Nephron progenitor cell (in vitro differentiated cells): ENCODE results near the gene AWAT2.

Source experiments
- DNase-seq: peaks from one replicate; pipeline ENCODE4 v3.0.0; 2021
- H3K27ac Mint-ChIP-seq: 2 replicates; pipeline ENCODE4 v1.8.0; 2021; ENCODE audit warnings: mild to moderate bottlenecking, moderate library complexity, mixed read lengths
- H3K27me3 Mint-ChIP-seq: 2 replicates; pipeline ENCODE4 v1.8.0; 2021; ENCODE audit warnings: mild to moderate bottlenecking, low read depth, mixed read lengths; ENCODE audit not compliant: poor library complexity
- H3K36me3 Mint-ChIP-seq: 2 replicates; pipeline ENCODE4 v1.8.0; 2021; ENCODE audit warnings: low read depth, mixed read lengths
- H3K4me1 Mint-ChIP-seq: 2 replicates; pipeline ENCODE4 v1.8.0; 2021; ENCODE audit warnings: mixed read lengths
- H3K4me3 Mint-ChIP-seq: 2 replicates; pipeline ENCODE4 v1.8.0; 2021; ENCODE audit warnings: mild to moderate bottlenecking, moderate library complexity, mixed read lengths
- H3K9me3 Mint-ChIP-seq: 2 replicates; pipeline ENCODE4 v1.8.0; 2021; ENCODE audit warnings: mild to moderate bottlenecking, moderate library complexity, mixed read lengths
- CTCF ChIP-seq: fragments of 200-600 bp; sonication (generic); IDR thresholded peaks from 2 replicates; pipeline ENCODE4 v1.5.0; 2021; ENCODE audit warnings: antibody characterized with exemption

AWAT2 gene

DNA sequence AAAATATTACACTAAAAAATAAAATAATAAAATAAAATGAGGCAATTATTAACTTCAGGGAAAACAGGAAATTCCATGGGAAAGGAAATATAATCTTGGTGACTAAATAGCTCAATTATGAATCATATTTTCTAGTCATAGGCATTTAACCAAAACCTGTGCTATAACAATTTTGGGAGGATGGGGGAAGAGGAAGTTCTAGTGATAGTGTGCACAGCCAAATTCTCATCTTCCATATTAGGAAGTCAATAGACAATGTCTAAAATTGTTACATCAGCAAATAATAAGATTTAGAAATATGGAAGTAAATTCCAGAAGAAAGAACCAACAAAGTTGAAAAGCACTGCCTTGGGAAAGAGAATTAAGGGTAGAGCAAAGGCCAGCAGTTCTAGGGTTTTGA is 2.8 kb downstream of the AWAT2 start:
- Mint-ChIP-seq H3K27me3 (no peaks in the 10 kb centered on the region), H3K4me3 (no peak overlapping the region), H3K4me1 (no peaks in the 10 kb centered on the region), H3K9me3 (peaks cover 44% of the 10 kb centered on the region), H3K27ac (no peak overlapping the region), H3K36me3 (no peaks in the 10 kb centered on the region)
- TF ChIP-seq CTCF, result no peak
- no peak for DNase-seq

DNA sequence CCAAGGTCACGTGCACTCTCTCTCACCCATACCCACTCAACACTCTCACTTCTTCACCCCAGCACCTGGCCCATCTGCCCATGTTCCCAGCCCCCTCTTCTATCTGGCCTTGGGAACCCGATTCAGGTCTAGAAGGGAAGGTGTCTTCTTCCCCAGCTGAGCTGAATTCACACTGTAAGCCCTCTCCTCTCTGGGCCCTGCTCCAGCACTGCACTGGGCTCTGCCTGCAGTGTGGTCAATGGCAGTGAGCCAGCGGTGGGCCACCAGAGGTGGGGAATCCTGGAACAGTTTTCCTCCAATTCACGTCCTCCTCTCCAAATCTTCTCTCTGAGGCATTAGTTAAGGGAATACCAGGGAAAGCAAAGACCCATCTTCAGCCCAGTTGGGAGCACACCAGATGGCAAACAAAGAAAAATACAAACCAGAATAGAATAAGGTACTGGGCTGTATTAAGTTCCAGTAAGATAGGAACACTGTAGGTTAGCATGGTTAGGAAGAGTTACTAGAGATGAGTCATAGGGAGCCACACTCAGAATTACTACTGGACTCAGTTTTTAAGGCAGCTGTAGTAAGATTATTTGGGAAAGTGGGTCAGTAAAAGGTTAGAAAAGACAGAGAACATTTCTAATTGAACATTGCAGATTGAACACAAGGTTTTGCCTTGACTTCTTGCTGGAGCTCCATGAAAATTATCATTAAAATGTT is 5.0 kb downstream of the AWAT2 start:
- H3K4me3 Mint-ChIP-seq, result no peak overlapping the region
- no peaks in the 10 kb centered on the region for H3K36me3 Mint-ChIP-seq
- H3K9me3 Mint-ChIP-seq, result peaks cover 47% of the 10 kb centered on the region
- no peak for DNase-seq
- H3K27me3 Mint-ChIP-seq, result no peaks in the 10 kb centered on the region
- no peak overlapping the region for H3K27ac Mint-ChIP-seq
- TF ChIP-seq CTCF, result no peak
- H3K4me1 Mint-ChIP-seq, result no peaks in the 10 kb centered on the region

DNA sequence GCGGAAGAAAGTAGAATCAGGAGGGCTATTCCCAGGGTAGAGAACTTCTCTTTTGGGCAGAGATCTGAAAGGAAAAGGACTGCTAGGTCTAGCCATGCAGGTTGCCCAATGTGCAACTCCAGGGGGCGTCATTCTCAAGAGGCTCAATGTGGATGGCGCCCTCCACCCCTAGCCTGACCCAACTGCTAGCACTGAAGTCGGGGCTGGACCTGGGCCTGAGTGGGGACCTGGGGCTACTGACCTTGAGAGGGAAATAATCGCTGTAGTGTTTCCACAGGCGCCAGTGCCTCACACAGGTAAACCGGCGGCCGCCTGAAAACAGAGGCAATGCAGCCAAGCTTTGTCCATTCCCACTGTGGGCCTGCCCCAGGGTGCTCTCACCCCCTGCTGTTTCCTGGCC is 6.1 kb downstream of the AWAT2 start:
- TF ChIP-seq CTCF, result no peak
- Mint-ChIP-seq H3K9me3 (peaks cover 48% of the 10 kb centered on the region), H3K36me3 (no peaks in the 10 kb centered on the region), H3K27ac (peak overlapping the region; percentile 81), H3K4me3 (no peak overlapping the region), H3K27me3 (no peaks in the 10 kb centered on the region), H3K4me1 (no peaks in the 10 kb centered on the region)
- no peak for DNase-seq

DNA sequence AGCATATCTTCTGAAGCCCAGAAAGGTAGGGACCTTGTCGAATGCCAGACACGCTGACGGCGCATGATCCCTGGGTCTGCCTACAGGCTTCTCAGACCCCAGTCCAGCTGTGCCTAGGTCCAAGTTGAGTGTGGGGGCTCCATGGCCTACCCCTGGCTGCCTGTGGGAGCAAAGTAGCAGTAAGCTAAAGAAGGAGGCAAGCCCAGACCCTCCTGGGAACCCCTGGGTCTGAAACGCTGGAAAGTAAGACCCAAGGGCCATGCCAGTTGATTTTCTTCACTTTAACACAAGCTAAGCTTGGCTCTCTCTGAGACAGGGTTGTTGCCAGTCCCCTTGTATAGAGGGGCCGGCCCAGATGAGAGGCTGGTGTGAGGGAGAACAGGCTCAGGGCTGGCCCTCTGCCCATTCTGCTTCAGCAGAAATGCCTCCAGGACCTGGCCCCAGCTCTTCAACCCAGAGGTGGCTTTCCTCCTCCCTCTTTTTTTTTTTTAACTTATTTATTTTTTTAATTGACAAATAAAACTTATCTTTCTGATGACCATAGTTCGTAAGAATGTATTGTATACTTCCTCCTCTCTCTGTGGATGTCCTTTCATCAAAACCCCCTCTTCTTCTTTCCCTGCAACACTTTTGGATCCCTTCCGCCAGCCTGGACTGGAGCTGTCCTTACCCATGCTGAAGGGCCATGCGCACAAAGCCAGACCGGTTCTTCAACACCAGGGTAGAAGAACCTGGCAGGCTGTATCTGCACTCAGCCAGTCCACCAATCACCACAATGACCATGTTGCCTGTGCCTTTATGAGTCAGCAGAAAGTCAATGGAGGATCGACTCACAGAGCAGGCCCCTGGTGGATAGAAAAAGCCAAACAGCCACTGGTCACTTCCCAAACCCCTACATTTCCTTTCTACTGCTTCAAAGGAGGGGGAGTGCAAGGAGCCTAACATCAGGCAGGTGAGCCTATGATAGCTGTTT is 7.1 kb downstream of the AWAT2 start:
- DNase-seq, result no peak
- peaks cover 50% of the 10 kb centered on the region for H3K9me3 Mint-ChIP-seq
- H3K27ac Mint-ChIP-seq, result no peak overlapping the region
- no peaks in the 10 kb centered on the region for H3K36me3 Mint-ChIP-seq
- TF ChIP-seq CTCF, result no peak
- H3K4me3 Mint-ChIP-seq, result no peak overlapping the region
- H3K27me3 Mint-ChIP-seq, result no peaks in the 10 kb centered on the region
- H3K4me1 Mint-ChIP-seq, result no peaks in the 10 kb centered on the region

DNA sequence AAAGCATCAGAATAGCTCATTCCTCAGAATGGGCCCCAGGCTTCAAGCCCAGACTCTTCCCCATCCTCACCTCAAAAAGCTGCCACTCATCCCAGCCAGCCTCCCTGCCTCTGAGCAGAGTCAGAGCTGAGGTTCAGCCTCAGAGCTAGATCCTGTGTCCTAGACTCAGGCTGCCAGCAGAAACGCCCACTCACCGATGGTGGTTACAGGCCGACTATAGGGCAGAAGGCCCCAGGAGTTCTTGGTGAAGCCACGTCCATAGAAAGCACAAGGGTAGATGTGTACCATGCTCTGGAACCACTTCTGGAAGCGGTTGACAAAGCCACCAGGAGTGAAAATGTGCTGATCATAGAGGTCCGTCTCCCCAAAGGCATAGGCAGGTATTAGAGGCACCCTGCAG is 7.7 kb downstream of the AWAT2 start:
- Mint-ChIP-seq H3K4me1 (no peaks in the 10 kb centered on the region), H3K9me3 (peaks cover 50% of the 10 kb centered on the region), H3K27me3 (no peaks in the 10 kb centered on the region), H3K27ac (no peak overlapping the region), H3K36me3 (no peaks in the 10 kb centered on the region), H3K4me3 (no peak overlapping the region)
- no peak for TF ChIP-seq CTCF
- no peak for DNase-seq
